Endodermal cell (in vitro differentiated cells): Measurements from ENCODE around the gene WAPL. TPM values are rescaled to one million over a fixed set of nuclear protein-coding genes. Genes with fewer than 3 reads are reported as not detected.
A peak's percentile ranks its signal among the peaks of the same experiment; 100 is the strongest.
"Not testable (repeated sequence)": the region's sequence is repeated elsewhere in the genome, so short reads cannot be mapped to it uniquely, and the experiment has no call there.

ENCODE experiments used
- DNase-seq: peaks from one replicate; pipeline ENCODE4 v3.0.0-alpha.2; 2017
- H3K27ac ChIP-seq: 2 replicates; pipeline ENCODE4 v1.5.1; 2013; ENCODE audit warnings: mild to moderate bottlenecking, low read depth, low read length, moderate library complexity
- H3K27me3 ChIP-seq: 2 replicates; pipeline ENCODE4 v1.6.1; 2013; ENCODE audit warnings: mild to moderate bottlenecking, low read length, moderate library complexity; ENCODE audit not compliant: insufficient read depth, control insufficient read depth, poor library complexity, severe bottlenecking
- H3K36me3 ChIP-seq: 2 replicates; pipeline ENCODE4 v1.7.0; 2013; ENCODE audit warnings: mild to moderate bottlenecking, low read length, moderate library complexity; ENCODE audit not compliant: control insufficient read depth, insufficient read depth
- H3K4me1 ChIP-seq: one replicate; pipeline ENCODE4 v1.7.0; 2013; ENCODE audit warnings: low read length; ENCODE audit not compliant: control insufficient read depth, insufficient read depth
- H3K4me3 ChIP-seq: 2 replicates; pipeline ENCODE4 v1.5.1; 2013; ENCODE audit warnings: mild to moderate bottlenecking, low read length, moderate library complexity
- H3K9ac ChIP-seq: 2 replicates; pipeline ENCODE4 v1.6.1; 2013; ENCODE audit warnings: mild to moderate bottlenecking, low read length, moderate library complexity; ENCODE audit not compliant: poor library complexity, severe bottlenecking; ENCODE audit errors: extremely low read depth
- H3K9me3 ChIP-seq: 2 replicates; pipeline ENCODE4 v1.6.1; 2013; ENCODE audit warnings: mild to moderate bottlenecking, low read length, moderate library complexity; ENCODE audit not compliant: control insufficient read depth
- H3K27ac Mint-ChIP-seq: 2 replicates; pipeline ENCODE4 v1.8.0; 2020; ENCODE audit warnings: mixed read lengths
- H3K27me3 Mint-ChIP-seq: 2 replicates; pipeline ENCODE4 v1.8.0; 2021; ENCODE audit warnings: mild to moderate bottlenecking, mixed read lengths; ENCODE audit not compliant: insufficient read depth
- H3K36me3 Mint-ChIP-seq: 2 replicates; pipeline ENCODE4 v1.8.0; 2020; ENCODE audit warnings: low read depth, mixed read lengths
- H3K4me1 Mint-ChIP-seq: 2 replicates; pipeline ENCODE4 v1.8.0; 2020; ENCODE audit warnings: mixed read lengths
- H3K4me3 Mint-ChIP-seq: 2 replicates; pipeline ENCODE4 v1.8.0; 2020; ENCODE audit warnings: mild to moderate bottlenecking, moderate library complexity, mixed read lengths
- H3K9me3 Mint-ChIP-seq: 2 replicates; pipeline ENCODE4 v1.8.0; 2020; ENCODE audit warnings: mild to moderate bottlenecking, mixed read lengths
- CTCF ChIP-seq: fragments of 200-600 bp; sonication (generic); conservative IDR thresholded peaks from 2 replicates; pipeline ENCODE4 v1.5.0; 2021; ENCODE audit warnings: antibody characterized with exemption, mild to moderate bottlenecking
- WGBS, 2 experiments: methylation state at CpG; one replicate each; pipeline versions ENCODE4 v1.1.5 to v1.1.7; 2013; ENCODE audit warnings: missing lambda C conversion rate in 2 of 2, mixed read lengths in 1 of 2; ENCODE audit not compliant: insufficient coverage in 1 of 2, insufficient read length in 1 of 2; 5-methylcytosine and 5-hydroxymethylcytosine counted together
- total RNA-seq, 2 donors: library from RNA; stranded (reverse); fragmentation: NEBNext Ultra II Directional in 1 of 2; extraction: Animal tissue kit (Norgen Biotek cat#: 25700) in 1 of 2; gene quantifications; 2 replicates in 1 of 2; 3 replicates in 1 of 2; pipeline ENCODE4 v1.2.1, GENCODE V29; 2021

The WAPL gene
- total RNA-seq, 2 donors from 2014 or later = 48.0 to 54.1 TPM

DNA sequence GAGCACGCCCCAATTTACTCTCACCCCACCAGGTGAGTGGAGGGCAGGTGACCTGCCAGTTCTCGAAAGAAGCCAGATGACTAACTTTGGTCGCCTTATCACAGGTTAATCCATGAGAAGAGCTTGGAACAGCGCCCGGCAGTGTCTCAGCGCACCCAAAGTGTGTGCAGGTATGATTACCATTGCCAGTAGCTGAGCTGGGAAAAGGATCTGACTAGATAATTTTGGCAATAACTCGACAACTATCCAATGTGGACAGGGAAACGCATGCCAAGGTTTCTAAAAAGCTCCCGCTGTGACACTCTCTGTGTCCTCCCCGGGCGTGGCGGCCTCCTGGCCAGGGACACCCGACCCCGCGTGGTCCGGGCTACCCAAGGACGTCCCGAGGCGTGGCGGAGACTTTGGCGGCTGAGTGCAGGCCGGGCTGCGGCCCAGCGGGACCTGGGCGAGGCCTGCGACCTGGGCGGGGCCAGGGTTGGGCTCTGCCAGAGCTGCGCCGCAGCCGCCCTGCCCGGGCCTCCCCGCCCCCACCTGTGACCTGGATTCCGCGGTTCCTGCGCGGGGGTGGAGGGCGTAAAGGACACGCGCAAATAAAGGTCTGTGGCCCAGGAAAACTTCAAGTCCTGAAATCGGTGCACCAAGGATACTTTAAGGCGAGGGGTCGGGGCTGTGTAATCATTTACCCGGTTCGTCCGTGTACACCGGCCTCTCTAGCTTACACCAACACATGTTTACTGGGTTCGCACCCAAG, 13.7 kb upstream of the WAPL start:
- Histone ChIP-seq H3K9me3 (no peaks in the 10 kb centered on the region), H3K4me1 (no peaks in the 10 kb centered on the region), H3K9ac (no peak overlapping the region), H3K27me3 (peaks cover 12% of the 10 kb centered on the region), H3K4me3 (peak overlapping the region; percentile 73), H3K36me3 (no peaks in the 10 kb centered on the region), H3K27ac (no peak overlapping the region)
- peaks cover 2% of the 10 kb centered on the region for H3K9me3 Mint-ChIP-seq
- DNase-seq = peak; percentile 91
- H3K36me3 Mint-ChIP-seq = no peaks in the 10 kb centered on the region
- WGBS, 2 experiments = 44 to 73% methylated on average over 30 to 47 of the region's 47 CpGs
- no peaks in the 10 kb centered on the region for H3K4me1 Mint-ChIP-seq
- H3K27me3 Mint-ChIP-seq = peaks cover 47% of the 10 kb centered on the region
- no peak overlapping the region for H3K27ac Mint-ChIP-seq
- no peak for TF ChIP-seq CTCF
- H3K4me3 Mint-ChIP-seq = peak overlapping the region; percentile 64

- no peak overlapping the region for H3K27ac Mint-ChIP-seq
- Histone ChIP-seq H3K36me3 (no peaks in the 10 kb centered on the region), H3K27me3 (peaks cover 12% of the 10 kb centered on the region), H3K9ac (no peak overlapping the region), H3K4me3 (no peak overlapping the region), H3K4me1 (no peaks in the 10 kb centered on the region), H3K9me3 (no peaks in the 10 kb centered on the region), H3K27ac (no peak overlapping the region)
- DNase-seq = no peak
- H3K27me3 Mint-ChIP-seq = peaks cover 40% of the 10 kb centered on the region
- no peaks in the 10 kb centered on the region for H3K36me3 Mint-ChIP-seq
- H3K9me3 Mint-ChIP-seq = no peaks in the 10 kb centered on the region
- no peak for TF ChIP-seq CTCF
- no peak overlapping the region for H3K4me3 Mint-ChIP-seq
- H3K4me1 Mint-ChIP-seq = no peaks in the 10 kb centered on the region
- 96 to 100% methylated on average over 2 of the region's 2 CpGs for WGBS, 2 experiments
These were observed 11.7 kb upstream of the WAPL start for GRCh38 chr10:86533328-86533727.

- not testable (repeated sequence) for H3K4me1 ChIP-seq, H3K9me3 Mint-ChIP-seq, H3K27me3 ChIP-seq, H3K9ac ChIP-seq, H3K4me1 Mint-ChIP-seq, H3K27ac Mint-ChIP-seq, DNase-seq, H3K4me3 ChIP-seq, H3K36me3 ChIP-seq, H3K27me3 Mint-ChIP-seq, H3K36me3 Mint-ChIP-seq, H3K9me3 ChIP-seq, H3K4me3 Mint-ChIP-seq, H3K27ac ChIP-seq
- WGBS, 2 experiments = 94 to 100% methylated on average over 1 to 3 of the region's 3 CpGs
These were observed 7.1 kb upstream of the WAPL start for GRCh38 chr10:86528736-86529135.
